Neural cell (in vitro differentiated cells): ENCODE data around the gene DNM1. TPM values are rescaled to one million over a fixed set of nuclear protein-coding genes. Genes with fewer than 3 reads are reported as not detected.

Source experiments
- H2AFZ ChIP-seq: fragments of 200-600, 300-800 bp; sonication (generic), shearing (Covaris generic); 2 replicates; pipeline ENCODE4 v1.6.0; 2014; ENCODE audit warnings: low read depth, mild to moderate bottlenecking, antibody characterized with exemption, low read length, moderate library complexity
- H3F3A ChIP-seq: fragments of 200-600 bp; shearing (Covaris generic); 2 replicates; pipeline ENCODE4 v1.6.1; 2016; ENCODE audit warnings: mild to moderate bottlenecking, moderate library complexity, mixed read lengths, antibody characterized with exemption, low read length; ENCODE audit not compliant: insufficient read depth, poor library complexity, severe bottlenecking
- H3K27ac ChIP-seq: fragments of 200-600, 300-800 bp; sonication (generic), shearing (Covaris generic); 2 replicates; pipeline ENCODE4 v1.5.1; 2014; ENCODE audit warnings: mild to moderate bottlenecking, low read length, moderate library complexity
- H3K27me3 ChIP-seq: fragments of 300-800, 200-600 bp; sonication (generic), shearing (Covaris generic); 2 replicates; pipeline ENCODE4 v1.6.0; 2014; ENCODE audit warnings: mild to moderate bottlenecking, low read depth, low read length, moderate library complexity; ENCODE audit not compliant: insufficient read depth
- H3K36me3 ChIP-seq: fragments of 300-800, 200-600 bp; sonication (generic), shearing (Covaris generic); 2 replicates; pipeline ENCODE4 v1.5.1; 2014; ENCODE audit warnings: mild to moderate bottlenecking, antibody characterized with exemption, low read length, moderate library complexity; ENCODE audit not compliant: insufficient read depth
- H3K4me2 ChIP-seq: fragments of 300-800, 200-600 bp; sonication (generic), shearing (Covaris generic); 2 replicates; pipeline ENCODE4 v1.6.0; 2014; ENCODE audit warnings: mild to moderate bottlenecking, low read length
- H3K4me3 ChIP-seq: fragments of 300-800, 200-600 bp; sonication (generic), shearing (Covaris generic); 2 replicates; pipeline ENCODE4 v1.5.1; 2014; ENCODE audit warnings: mild to moderate bottlenecking, low read length, moderate library complexity
- H3K79me2 ChIP-seq: fragments of 200-600 bp; shearing (Covaris generic); replicated peaks from 2 replicates; pipeline ENCODE4 v1.6.0; 2014; ENCODE audit warnings: mild to moderate bottlenecking, low read length, moderate library complexity; ENCODE audit not compliant: insufficient read depth
- H3K9ac ChIP-seq: fragments of 300-800, 200-600 bp; sonication (generic), shearing (Covaris generic); 2 replicates; pipeline ENCODE4 v1.6.1; 2016; ENCODE audit warnings: mild to moderate bottlenecking, low read length, mixed read lengths
- H3K9me2 ChIP-seq: fragments of 200-600 bp; shearing (Covaris generic); 2 replicates; pipeline ENCODE4 v1.6.1; 2016; ENCODE audit warnings: mild to moderate bottlenecking, low read length, mixed read lengths; ENCODE audit not compliant: insufficient read depth
- H3K9me3 ChIP-seq: fragments of 200-600, 300-800 bp; sonication (generic), shearing (Covaris generic); 2 replicates; pipeline ENCODE4 v1.6.1; 2016; ENCODE audit warnings: mild to moderate bottlenecking, mixed run types, low read length, moderate library complexity, mixed read lengths
- H4K20me1 ChIP-seq: fragments of 200-600 bp; shearing (Covaris generic); 2 replicates; pipeline ENCODE4 v1.6.1; 2016; ENCODE audit warnings: mild to moderate bottlenecking, mixed run types; ENCODE audit not compliant: insufficient read depth
- CTCF ChIP-seq: fragments of 450-650 bp; IDR thresholded peaks from 2 replicates; pipeline ENCODE4 v1.5.1; 2014; ENCODE audit warnings: antibody characterized with exemption, mild to moderate bottlenecking, moderate library complexity; ENCODE audit not compliant: poor library complexity, severe bottlenecking
- EP300 ChIP-seq: fragments of 450-650 bp; conservative IDR thresholded peaks from 2 replicates; pipeline ENCODE4 v1.6.1; 2014; ENCODE audit warnings: antibody characterized with exemption, mild to moderate bottlenecking, moderate library complexity; ENCODE audit not compliant: poor library complexity, severe bottlenecking
- EZH2 ChIP-seq: fragments of 200-600, 300-800 bp; shearing (Covaris generic), sonication (generic); IDR thresholded peaks from 2 replicates; pipeline ENCODE4 v1.6.1; 2014; ENCODE audit warnings: antibody characterized with exemption, low read length, borderline replicate concordance, mild to moderate bottlenecking; ENCODE audit not compliant: insufficient read depth, poor library complexity, severe bottlenecking
- MXI1 ChIP-seq: fragments of 450-650 bp; conservative IDR thresholded peaks from 2 replicates; pipeline ENCODE4 v1.6.1; 2014; ENCODE audit warnings: antibody characterized with exemption, mild to moderate bottlenecking; ENCODE audit not compliant: poor library complexity, severe bottlenecking
- POLR2AphosphoS5 ChIP-seq: IDR thresholded peaks from 2 replicates; pipeline ENCODE4 v1.6.1; 2012
- RAD21 ChIP-seq: fragments of 450-650 bp; conservative IDR thresholded peaks from 2 replicates; pipeline ENCODE4 v1.6.1; 2014; ENCODE audit warnings: antibody characterized with exemption, mild to moderate bottlenecking, moderate library complexity
- REST ChIP-seq: IDR thresholded peaks from 2 replicates; pipeline ENCODE4 v1.6.1; 2012; ENCODE audit warnings: borderline replicate concordance
- SMC3 ChIP-seq: fragments of 450-650 bp; conservative IDR thresholded peaks from 2 replicates; pipeline ENCODE4 v1.6.1; 2014; ENCODE audit warnings: antibody characterized with exemption, mild to moderate bottlenecking, moderate library complexity; ENCODE audit not compliant: poor library complexity
- TAF1 ChIP-seq: IDR thresholded peaks from 2 replicates; pipeline ENCODE4 v1.6.1; 2012; ENCODE audit warnings: low read depth
- polyA plus RNA-seq: library from polyadenylated mRNA; depleted of rRNA; stranded (reverse); fragments of >200 nt; gene quantifications from 2 replicates; pipeline ENCODE4 v1.2.3, GENCODE V29; 2014

DNM1 gene
- polyA plus RNA-seq, 1 donor from 2014 or later = 104 TPM

- Histone ChIP-seq H3K36me3 (no peaks in the 10 kb centered on the region), H3K9me2 (no peaks in the 10 kb centered on the region), H3K4me3 (no peak overlapping the region), H3K79me2 (peaks cover 3% of the 10 kb centered on the region), H4K20me1 (no peaks in the 10 kb centered on the region), H3F3A (no peaks in the 10 kb centered on the region), H3K9ac (no peak overlapping the region), H3K4me2 (no peak overlapping the region), H3K9me3 (no peaks in the 10 kb centered on the region), H2AFZ (no peak overlapping the region), H3K27ac (no peak overlapping the region), H3K27me3 (no peaks in the 10 kb centered on the region)
- TF ChIP-seq EZH2 (no peak), TAF1 (no peak), SMC3 (no peak), POLR2AphosphoS5 (no peak), CTCF (no peak), MXI1 (no peak)
Observed at GRCh38 chr9:128280084-128280622, 77.0 kb downstream of the DNM1 start.

GRCh38 chr9:128282500-128282899 is 79.3 kb downstream of the DNM1 start:
- no peaks in the 10 kb centered on the region for H4K20me1 ChIP-seq
- no peaks in the 10 kb centered on the region for H3K36me3 ChIP-seq
- no peaks in the 10 kb centered on the region for H3K79me2 ChIP-seq
- no peak overlapping the region for H2AFZ ChIP-seq
- no peaks in the 10 kb centered on the region for H3F3A ChIP-seq
- no peak overlapping the region for H3K4me2 ChIP-seq
- no peak overlapping the region for H3K4me3 ChIP-seq
- H3K27ac ChIP-seq = no peak overlapping the region
- no peaks in the 10 kb centered on the region for H3K27me3 ChIP-seq
- H3K9ac ChIP-seq = no peak overlapping the region
- no peaks in the 10 kb centered on the region for H3K9me2 ChIP-seq
- no peaks in the 10 kb centered on the region for H3K9me3 ChIP-seq
- TF ChIP-seq REST (no peak), EP300 (no peak), MXI1 (no peak), RAD21 (no peak), CTCF (no peak), EZH2 (no peak), SMC3 (no peak), TAF1 (no peak), POLR2AphosphoS5 (no peak)
